Transverse colon (tissue), 4 donors: ENCODE measurements around the gene HNRNPA1L2. TPM values are rescaled to one million over a fixed set of nuclear protein-coding genes. Genes with fewer than 3 reads are reported as not detected.
"Not testable (repeated sequence)": the region's sequence is repeated elsewhere in the genome, so short reads cannot be mapped to it uniquely, and the experiment has no call there.

ENCODE experiments used
- DNase-seq: peaks from one replicate; pipeline ENCODE4 v3.0.0-alpha.2; 2019
- H3K27ac ChIP-seq, 4 donors: fragments of 200-600 bp; sonication (generic); 2 replicates each; pipeline ENCODE4 v1.5.1; 2016 to 2018; ENCODE audit warnings: inconsistent platforms in 4 of 4
- H3K27me3 ChIP-seq: fragments of 200-600 bp; sonication (generic); 2 replicates; pipeline ENCODE4 v1.5.1; 2017; ENCODE audit warnings: inconsistent platforms
- H3K36me3 ChIP-seq, 4 donors: fragments of 200-600 bp; sonication (generic); 2 replicates each; pipeline ENCODE4 v1.5.1; 2017 to 2019; ENCODE audit warnings: inconsistent platforms in 4 of 4
- H3K4me1 ChIP-seq, 4 donors: fragments of 200-600 bp; sonication (generic); 2 replicates each; pipeline ENCODE4 v1.5.1; 2017 to 2020; ENCODE audit warnings: inconsistent platforms in 4 of 4
- H3K4me3 ChIP-seq, 4 donors: fragments of 200-600 bp; sonication (generic); 1 replicate in 1 of 4; 2 replicates in 3 of 4; pipeline versions ENCODE4 v1.5.1 to v1.6.1; 2017 to 2019; ENCODE audit warnings: inconsistent platforms in 4 of 4
- H3K9me3 ChIP-seq, 2 donors: fragments of 200-600 bp; sonication (generic); 2 replicates each; pipeline ENCODE4 v1.5.1; 2017 to 2019; ENCODE audit warnings: inconsistent platforms in 2 of 2
- CTCF ChIP-seq, 5 experiments: fragments of 200-600 bp in 3 of 5; fragments of 450-650 bp in 2 of 5; sonication (generic) in 3 of 5; IDR thresholded peaks; 1 replicate in 2 of 5; 2 replicates in 3 of 5; pipeline ENCODE4 v1.5.1; 2016 to 2017; ENCODE audit warnings: antibody characterized with exemption in 5 of 5, inconsistent platforms in 3 of 5, mild to moderate bottlenecking in 2 of 5, moderate library complexity in 1 of 5
- EP300 ChIP-seq: sonication (generic); formaldehyde crosslinking; IDR thresholded peaks from one replicate; pipeline ENCODE4 v1.6.1; 2017; ENCODE audit warnings: antibody characterized with exemption, low read depth
- POLR2A ChIP-seq: fragments of 450-650 bp; IDR thresholded peaks from one replicate; pipeline ENCODE4 v1.6.1; 2016; ENCODE audit warnings: antibody characterized with exemption, mild to moderate bottlenecking, moderate library complexity
- POLR2AphosphoS5 ChIP-seq, 3 donors: sonication (generic); formaldehyde crosslinking; IDR thresholded peaks; one replicate each; pipeline ENCODE4 v1.6.1; 2016; ENCODE audit warnings: antibody characterized with exemption in 3 of 3
- WGBS, 2 donors: methylation state at CpG; one replicate each; pipeline ENCODE4 v1.1.5; 2018; ENCODE audit warnings: low coverage in 1 of 2; 5-methylcytosine and 5-hydroxymethylcytosine counted together
- in situ Hi-C, 4 donors: fragments of 200-750 bp; cut with MboI; loops; one replicate each; pipeline versions ENCODE4 v1.15.0 to v1.15.1; 2017; ENCODE audit warnings: low sequenced_read_pairs in 3 of 4, low pct_ligation_motif_present in 1 of 4, low pct_unique_long_range_greater_than_20kb in 1 of 4
- intact Hi-C: fragments of 100-400 bp; cut with DNase I; formaldehyde crosslinking; loops from one replicate; pipeline ENCODE4 v1.15.1; 2023; ENCODE audit warnings: low total_unique reads
- total RNA-seq, 4 donors: library from RNA; depleted of rRNA; stranded (reverse); fragments of >200 nt; gene quantifications; one replicate each; pipeline ENCODE4 v1.1.0, GENCODE V29; 2016

HNRNPA1L2 gene
- total RNA-seq: 1 to 10 TPM in 2 of 4 donors, not detected in 2; 1.5 to 3.3 TPM

- intact Hi-C loops: no loop called here
Observed at GRCh38 chr13:52642131-52642530, at the start of gene HNRNPA1L2. TSS of gene HNRNPA1L2 (plus strand) at chr13:52642431. CDS start at chr13:52642493, 62 bp downstream.

DNA sequence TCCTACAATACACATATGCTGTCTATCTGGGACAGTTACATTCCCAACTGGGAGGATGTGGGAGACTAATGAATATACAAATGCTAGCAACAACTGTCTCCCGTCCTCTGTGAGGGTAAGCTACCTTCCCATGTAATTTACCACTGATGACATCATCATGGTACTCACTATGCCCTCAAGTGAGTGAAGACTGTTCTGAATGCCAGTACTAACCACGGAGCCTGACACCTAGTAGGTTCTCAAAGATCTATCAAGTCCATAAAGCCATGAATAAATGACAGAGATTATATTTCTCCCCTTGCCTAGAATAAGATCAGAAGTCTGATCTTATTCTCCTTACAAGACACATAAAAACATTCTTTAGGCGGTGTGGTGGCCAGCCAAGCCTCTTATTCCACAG is 49.1 kb upstream of the HNRNPA1L2 start:
- intact Hi-C loops, H3K27ac ChIP-seq, H3K27me3 ChIP-seq, H3K4me1 ChIP-seq, H3K4me3 ChIP-seq, H3K36me3 ChIP-seq, DNase-seq, in situ Hi-C loops, H3K9me3 ChIP-seq: not testable (repeated sequence)
- whole genome bisulfite sequencing, 2 donors: 70 to 97% methylated on average over 2 to 3 of the region's 3 CpGs

More at GRCh38 chr13:52642131-52642530, at the start of gene HNRNPA1L2:
- Histone ChIP-seq H3K4me1 (peaks cover 0 to 9% (median 3%) of the 10 kb centered on the region in 4 donors), H3K27me3 (no peaks in the 10 kb centered on the region), H3K36me3 (peaks cover 0 to 6% (median 2%) of the 10 kb centered on the region in 4 donors), H3K4me3 (no peak within 1 kb of the TSS), H3K27ac (no peak within 1 kb of the TSS), H3K9me3 (no peaks in the 10 kb centered on the region)
- WGBS, 2 donors: 100% methylated on average over 1 to 7 of the region's 7 CpGs
- no peak for DNase-seq
- in situ Hi-C loops: no loop called here
- TF ChIP-seq EP300 (no peak), CTCF (IDR thresholded peaks at IDR 0.05) (no peak), POLR2A (no peak), POLR2AphosphoS5 (IDR thresholded peaks at IDR 0.05) (no peak)

GRCh38 chr13:52593812-52594211 is 48.4 kb upstream of the HNRNPA1L2 start:
- 64 to 66% methylated on average over 3 of the region's 3 CpGs for WGBS, 2 donors
- intact Hi-C loops, DNase-seq, H3K4me3 ChIP-seq, H3K4me1 ChIP-seq, H3K36me3 ChIP-seq, H3K27ac ChIP-seq, in situ Hi-C loops, H3K9me3 ChIP-seq, H3K27me3 ChIP-seq: not testable (repeated sequence)

- intact Hi-C loops, H3K4me1 ChIP-seq, H3K27ac ChIP-seq, in situ Hi-C loops, DNase-seq, H3K36me3 ChIP-seq, H3K9me3 ChIP-seq, H3K4me3 ChIP-seq, H3K27me3 ChIP-seq: not testable (repeated sequence)
- 88% methylated on average over 7 of the region's 7 CpGs; no CpG with 5 or more reads in 1 of the 2 donors for WGBS, 2 donors
Observed at GRCh38 chr13:52594295-52594694, 47.9 kb upstream of the HNRNPA1L2 start.

DNA sequence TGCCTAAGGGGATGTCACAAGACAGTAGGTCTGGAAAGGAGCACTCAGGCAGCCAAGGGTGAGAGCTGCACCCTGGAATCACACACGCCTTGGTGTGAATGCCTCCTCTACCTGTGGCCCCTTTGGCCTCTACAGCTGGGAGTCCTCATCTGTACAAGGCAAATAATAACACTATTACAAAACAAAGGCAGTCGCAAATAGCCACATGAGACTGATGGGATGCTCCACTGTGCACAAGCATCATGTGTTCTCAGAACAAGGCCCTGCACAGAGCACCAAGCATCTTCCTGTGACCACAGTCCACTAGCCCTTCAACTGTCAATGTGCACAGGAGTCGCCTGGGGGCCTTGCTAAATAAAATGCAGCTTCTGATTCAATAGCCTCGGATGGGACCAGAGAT is 44.6 kb upstream of the HNRNPA1L2 start:
- 94 to 100% methylated on average over 2 to 4 of the region's 4 CpGs for WGBS, 2 donors
- no peak for DNase-seq
- no peak for TF ChIP-seq EP300
- no peak for TF ChIP-seq POLR2A
- TF ChIP-seq CTCF (IDR thresholded peaks at IDR 0.05): no peak
- TF ChIP-seq POLR2AphosphoS5 (IDR thresholded peaks at IDR 0.05): no peak
- Histone ChIP-seq H3K36me3 (no peaks in the 10 kb centered on the region), H3K27me3 (no peaks in the 10 kb centered on the region), H3K27ac (no peak overlapping the region), H3K4me3 (no peak overlapping the region), H3K9me3 (no peaks in the 10 kb centered on the region), H3K4me1 (peaks cover 0 to 10% (median 10%) of the 10 kb centered on the region in 4 donors)
- in situ Hi-C loops: no loop called here
- intact Hi-C loops: no loop called here
